Sigmoid colon (tissue), 4 donors: Measurements from ENCODE around the gene MEGF11.

Experiments used
- EP300 ChIP-seq, 4 donors: sonication (generic); formaldehyde crosslinking; IDR thresholded peaks; one replicate each; pipeline ENCODE4 v1.6.1; 2017; ENCODE audit warnings: antibody characterized with exemption in 4 of 4
- POLR2A ChIP-seq, 2 donors: fragments of 450-650 bp; IDR thresholded peaks; one replicate each; pipeline ENCODE4 v1.6.1; 2016; ENCODE audit warnings: antibody characterized with exemption in 2 of 2, mild to moderate bottlenecking in 2 of 2, moderate library complexity in 2 of 2
- POLR2AphosphoS5 ChIP-seq, 4 donors: sonication (generic); formaldehyde crosslinking; IDR thresholded peaks; one replicate each; pipeline ENCODE4 v1.6.1; 2017; ENCODE audit warnings: antibody characterized with exemption in 4 of 4
- TF ChIP-seq, protein P1 (sequence below), 4 experiments: fragments of 450-650 bp in 3 of 4; fragments of 200-600 bp in 1 of 4; IDR thresholded peaks; one replicate each; pipeline ENCODE4 v1.5.1; 2016 to 2019; ENCODE audit warnings: antibody characterized with exemption in 4 of 4, mild to moderate bottlenecking in 3 of 4, moderate library complexity in 2 of 4

DNA sequence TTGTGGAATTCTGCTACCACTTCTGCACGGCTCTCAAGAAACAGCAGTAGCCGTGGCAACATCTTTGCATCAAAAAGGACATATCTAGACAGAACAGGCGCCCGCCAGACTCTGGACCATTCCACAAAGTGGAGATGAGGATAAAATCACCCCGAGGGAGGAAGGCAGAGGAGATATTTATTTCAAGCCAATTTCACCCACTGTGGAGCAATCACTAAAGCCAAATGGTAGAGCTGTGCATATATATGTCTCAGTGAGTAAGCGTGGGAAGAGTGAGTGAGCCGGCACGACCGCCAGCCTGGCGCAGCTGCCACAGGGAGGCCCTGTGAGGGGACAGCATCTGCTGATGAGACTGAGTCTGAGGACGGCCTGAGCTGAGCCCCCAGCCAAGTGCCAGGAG, 111.3 kb downstream of the MEGF11 start:
- TF ChIP-seq, protein P1, sequence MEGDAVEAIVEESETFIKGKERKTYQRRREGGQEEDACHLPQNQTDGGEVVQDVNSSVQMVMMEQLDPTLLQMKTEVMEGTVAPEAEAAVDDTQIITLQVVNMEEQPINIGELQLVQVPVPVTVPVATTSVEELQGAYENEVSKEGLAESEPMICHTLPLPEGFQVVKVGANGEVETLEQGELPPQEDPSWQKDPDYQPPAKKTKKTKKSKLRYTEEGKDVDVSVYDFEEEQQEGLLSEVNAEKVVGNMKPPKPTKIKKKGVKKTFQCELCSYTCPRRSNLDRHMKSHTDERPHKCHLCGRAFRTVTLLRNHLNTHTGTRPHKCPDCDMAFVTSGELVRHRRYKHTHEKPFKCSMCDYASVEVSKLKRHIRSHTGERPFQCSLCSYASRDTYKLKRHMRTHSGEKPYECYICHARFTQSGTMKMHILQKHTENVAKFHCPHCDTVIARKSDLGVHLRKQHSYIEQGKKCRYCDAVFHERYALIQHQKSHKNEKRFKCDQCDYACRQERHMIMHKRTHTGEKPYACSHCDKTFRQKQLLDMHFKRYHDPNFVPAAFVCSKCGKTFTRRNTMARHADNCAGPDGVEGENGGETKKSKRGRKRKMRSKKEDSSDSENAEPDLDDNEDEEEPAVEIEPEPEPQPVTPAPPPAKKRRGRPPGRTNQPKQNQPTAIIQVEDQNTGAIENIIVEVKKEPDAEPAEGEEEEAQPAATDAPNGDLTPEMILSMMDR (IDR thresholded peaks at IDR 0.05), result no peak
- TF ChIP-seq POLR2A (IDR thresholded peaks at IDR 0.05), result no peak
- TF ChIP-seq POLR2AphosphoS5 (IDR thresholded peaks at IDR 0.05), result no peak
- TF ChIP-seq EP300 (IDR thresholded peaks at IDR 0.05), result no peak
